Fibroblast of lung (primary cell): Measurements from ENCODE around the gene RAB6A.

Source experiments
- EZH2 ChIP-seq: IDR thresholded peaks from 2 replicates; pipeline ENCODE4 v1.5.1; 2012; ENCODE audit warnings: low read length, control low read depth, mild to moderate bottlenecking; ENCODE audit errors: missing control alignments
- TF ChIP-seq, protein P1 (sequence below), 2 donors: IDR thresholded peaks in 1 of 2; conservative IDR thresholded peaks in 1 of 2; 1 replicate in 1 of 2; 2 replicates in 1 of 2; pipeline ENCODE4 v1.5.1; 2011 to 2012; ENCODE audit warnings: low read length in 2 of 2, control low read depth in 1 of 2, inconsistent platforms in 1 of 2, low read depth in 1 of 2, mild to moderate bottlenecking in 1 of 2

DNA sequence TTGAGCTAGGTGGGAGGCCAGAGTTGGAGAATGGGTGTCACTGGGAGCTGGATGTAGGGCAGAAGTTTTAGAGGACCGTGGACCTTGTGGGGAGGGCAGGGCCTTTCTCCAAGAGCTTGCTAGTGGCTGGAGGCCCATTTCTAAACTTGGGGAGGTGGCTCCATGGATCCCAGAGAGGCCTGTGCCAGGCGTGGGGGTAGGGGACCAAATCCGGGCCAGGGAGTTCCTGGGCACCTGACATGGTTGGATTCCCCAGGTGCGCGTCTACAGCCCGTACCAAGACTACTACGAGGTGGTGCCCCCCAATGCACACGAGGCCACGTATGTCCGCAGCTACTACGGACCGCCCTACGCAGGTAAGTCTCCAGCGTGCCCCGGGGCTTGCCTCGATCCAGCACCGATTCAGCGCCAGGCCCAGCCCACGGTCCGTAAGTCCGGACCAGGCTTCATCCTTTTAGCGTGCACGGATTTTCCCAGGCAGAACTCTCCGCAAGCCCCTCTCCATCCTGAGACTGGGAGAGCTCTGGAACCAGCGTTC, 100.3 kb downstream of the RAB6A start:
- TF ChIP-seq, protein P1, sequence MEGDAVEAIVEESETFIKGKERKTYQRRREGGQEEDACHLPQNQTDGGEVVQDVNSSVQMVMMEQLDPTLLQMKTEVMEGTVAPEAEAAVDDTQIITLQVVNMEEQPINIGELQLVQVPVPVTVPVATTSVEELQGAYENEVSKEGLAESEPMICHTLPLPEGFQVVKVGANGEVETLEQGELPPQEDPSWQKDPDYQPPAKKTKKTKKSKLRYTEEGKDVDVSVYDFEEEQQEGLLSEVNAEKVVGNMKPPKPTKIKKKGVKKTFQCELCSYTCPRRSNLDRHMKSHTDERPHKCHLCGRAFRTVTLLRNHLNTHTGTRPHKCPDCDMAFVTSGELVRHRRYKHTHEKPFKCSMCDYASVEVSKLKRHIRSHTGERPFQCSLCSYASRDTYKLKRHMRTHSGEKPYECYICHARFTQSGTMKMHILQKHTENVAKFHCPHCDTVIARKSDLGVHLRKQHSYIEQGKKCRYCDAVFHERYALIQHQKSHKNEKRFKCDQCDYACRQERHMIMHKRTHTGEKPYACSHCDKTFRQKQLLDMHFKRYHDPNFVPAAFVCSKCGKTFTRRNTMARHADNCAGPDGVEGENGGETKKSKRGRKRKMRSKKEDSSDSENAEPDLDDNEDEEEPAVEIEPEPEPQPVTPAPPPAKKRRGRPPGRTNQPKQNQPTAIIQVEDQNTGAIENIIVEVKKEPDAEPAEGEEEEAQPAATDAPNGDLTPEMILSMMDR (conservative IDR thresholded peaks at IDR 0.05 in 1 of 2, IDR thresholded peaks at IDR 0.05 in 1 of 2; ENCODE audit: low read depth in 1 of 2, low read length in 2 of 2), result no peak
- TF ChIP-seq EZH2, result no peak
